Osteoblast (primary cell): ENCODE data around the gene CAPN5. TPM values are rescaled to one million over a fixed set of nuclear protein-coding genes. Genes with fewer than 3 reads are reported as not detected.

Experiments
- DNase-seq: peaks from one replicate; pipeline ENCODE4 v3.0.0; 2011; ENCODE audit warnings: low spot score, mixed read lengths; ENCODE audit not compliant: insufficient read length; ENCODE audit errors: missing footprints
- H2AFZ ChIP-seq: 2 replicates; pipeline ENCODE4 v1.6.0; 2011; ENCODE audit warnings: mild to moderate bottlenecking, low read length
- H3K27ac ChIP-seq: 2 replicates; pipeline ENCODE4 v1.5.1; 2011; ENCODE audit warnings: mild to moderate bottlenecking, low read depth, low read length, moderate library complexity
- H3K27me3 ChIP-seq: 2 replicates; pipeline ENCODE4 v1.6.0; 2012; ENCODE audit warnings: mild to moderate bottlenecking, control low read depth, inconsistent platforms, low read length, moderate library complexity; ENCODE audit not compliant: insufficient read depth
- H3K36me3 ChIP-seq: 2 replicates; pipeline ENCODE4 v1.5.1; 2011; ENCODE audit warnings: mild to moderate bottlenecking, low read length, control low read depth, moderate library complexity; ENCODE audit not compliant: insufficient read depth
- H3K4me1 ChIP-seq: 2 replicates; pipeline ENCODE4 v1.5.1; 2011; ENCODE audit warnings: mild to moderate bottlenecking, low read length, control low read depth, moderate library complexity; ENCODE audit not compliant: insufficient read depth
- H3K4me2 ChIP-seq: 2 replicates; pipeline ENCODE4 v1.6.0; 2011; ENCODE audit warnings: mild to moderate bottlenecking, low read length; ENCODE audit not compliant: insufficient read depth
- H3K4me3 ChIP-seq: fragments of 200-600 bp; sonication (generic); 3 replicates; pipeline ENCODE4 v1.5.1; 2012; ENCODE audit warnings: mild to moderate bottlenecking, low read length, inconsistent platforms; ENCODE audit not compliant: insufficient read depth
- H3K79me2 ChIP-seq: 2 replicates; pipeline ENCODE4 v1.6.0; 2012; ENCODE audit warnings: mild to moderate bottlenecking, low read length, control low read depth, inconsistent platforms; ENCODE audit not compliant: insufficient read depth
- H3K9me3 ChIP-seq: 2 replicates; pipeline ENCODE4 v1.5.1; 2011; ENCODE audit warnings: low read depth, low read length, control low read depth
- H4K20me1 ChIP-seq: 2 replicates; pipeline ENCODE4 v1.6.0; 2012; ENCODE audit warnings: mild to moderate bottlenecking, low read length, control low read depth; ENCODE audit not compliant: insufficient read depth
- CTCF ChIP-seq: IDR thresholded peaks from 2 replicates; pipeline ENCODE4 v1.5.1; 2011; ENCODE audit warnings: mild to moderate bottlenecking, low read depth, low read length, moderate library complexity; ENCODE audit errors: extremely low read depth
- total RNA-seq: library from RNA; depleted of rRNA; stranded (reverse); fragments of >200 nt; gene quantifications from 2 replicates; pipeline ENCODE4 v1.2.3, GENCODE V29; 2012

Gene CAPN5
- total RNA-seq, 1 donor: 6.5 TPM

GRCh38 chr11:77158041-77158695 lies 91.4 kb downstream of the CAPN5 start:
- Histone ChIP-seq H3K4me2 (no peak overlapping the region), H3K4me3 (no peak overlapping the region)

GRCh38 chr11:77159219-77159936 lies 92.6 kb downstream of the CAPN5 start:
- Histone ChIP-seq H3K4me2 (no peak overlapping the region), H4K20me1 (no peaks in the 10 kb centered on the region), H3K79me2 (no peaks in the 10 kb centered on the region), H3K9me3 (no peaks in the 10 kb centered on the region), H3K36me3 (no peaks in the 10 kb centered on the region), H3K4me3 (no peak overlapping the region), H2AFZ (no peak overlapping the region), H3K4me1 (no peaks in the 10 kb centered on the region), H3K27me3 (peaks cover 7% of the 10 kb centered on the region), H3K27ac (no peak overlapping the region)
- DNase-seq: no peak
- TF ChIP-seq CTCF: no peak

More at GRCh38 chr11:77158041-77158695, 91.4 kb downstream of the CAPN5 start:
- Histone ChIP-seq H4K20me1 (no peaks in the 10 kb centered on the region), H3K4me1 (no peaks in the 10 kb centered on the region), H3K27ac (no peak overlapping the region), H2AFZ (no peak overlapping the region), H3K27me3 (peaks cover 7% of the 10 kb centered on the region), H3K79me2 (no peaks in the 10 kb centered on the region), H3K36me3 (no peaks in the 10 kb centered on the region), H3K9me3 (no peaks in the 10 kb centered on the region)
- no peak for DNase-seq
- no peak for TF ChIP-seq CTCF

GRCh38 chr11:77159937-77160495 lies 93.2 kb downstream of the CAPN5 start:
- Histone ChIP-seq H3K79me2 (no peaks in the 10 kb centered on the region), H3K36me3 (no peaks in the 10 kb centered on the region), H3K27ac (no peak overlapping the region), H3K4me2 (no peak overlapping the region), H2AFZ (no peak overlapping the region), H3K4me3 (no peak overlapping the region), H3K9me3 (no peaks in the 10 kb centered on the region), H3K27me3 (peaks cover 13% of the 10 kb centered on the region), H3K4me1 (no peaks in the 10 kb centered on the region), H4K20me1 (no peaks in the 10 kb centered on the region)
- DNase-seq: no peak
- TF ChIP-seq CTCF: no peak

- Histone ChIP-seq H3K4me2 (no peak overlapping the region), H4K20me1 (no peaks in the 10 kb centered on the region), H3K36me3 (no peaks in the 10 kb centered on the region), H3K79me2 (no peaks in the 10 kb centered on the region), H3K27me3 (peaks cover 32% of the 10 kb centered on the region), H3K27ac (no peak overlapping the region), H2AFZ (no peak overlapping the region), H3K4me3 (no peak overlapping the region), H3K9me3 (no peaks in the 10 kb centered on the region), H3K4me1 (no peaks in the 10 kb centered on the region)
- DNase-seq: no peak
- no peak for TF ChIP-seq CTCF
These were observed 96.5 kb downstream of the CAPN5 start for GRCh38 chr11:77163271-77163670.
